Retinal pigment epithelial cell (primary cell): ENCODE results near the gene RANBP3.
"Not testable (repeated sequence)": the region's sequence is repeated elsewhere in the genome, so short reads cannot be mapped to it uniquely, and the experiment has no call there.

ENCODE experiments used
- DNase-seq: peaks from one replicate; pipeline ENCODE4 v3.0.0-alpha.2; 2010; ENCODE audit warnings: low read depth
- H3K4me3 ChIP-seq: 2 replicates; pipeline ENCODE4 v1.5.1; 2011; ENCODE audit warnings: mild to moderate bottlenecking, low read length, control low read depth, moderate library complexity
- TF ChIP-seq, protein P1 (sequence below): conservative IDR thresholded peaks from 2 replicates; pipeline ENCODE4 v1.5.1; 2011; ENCODE audit warnings: low read depth, low read length, control low read depth, inconsistent platforms

Gene RANBP3

GRCh38 chr19:5963855-5964254 lies 14.1 kb downstream of the RANBP3 start:
- no peak overlapping the region for H3K4me3 ChIP-seq
- TF ChIP-seq, protein P1, sequence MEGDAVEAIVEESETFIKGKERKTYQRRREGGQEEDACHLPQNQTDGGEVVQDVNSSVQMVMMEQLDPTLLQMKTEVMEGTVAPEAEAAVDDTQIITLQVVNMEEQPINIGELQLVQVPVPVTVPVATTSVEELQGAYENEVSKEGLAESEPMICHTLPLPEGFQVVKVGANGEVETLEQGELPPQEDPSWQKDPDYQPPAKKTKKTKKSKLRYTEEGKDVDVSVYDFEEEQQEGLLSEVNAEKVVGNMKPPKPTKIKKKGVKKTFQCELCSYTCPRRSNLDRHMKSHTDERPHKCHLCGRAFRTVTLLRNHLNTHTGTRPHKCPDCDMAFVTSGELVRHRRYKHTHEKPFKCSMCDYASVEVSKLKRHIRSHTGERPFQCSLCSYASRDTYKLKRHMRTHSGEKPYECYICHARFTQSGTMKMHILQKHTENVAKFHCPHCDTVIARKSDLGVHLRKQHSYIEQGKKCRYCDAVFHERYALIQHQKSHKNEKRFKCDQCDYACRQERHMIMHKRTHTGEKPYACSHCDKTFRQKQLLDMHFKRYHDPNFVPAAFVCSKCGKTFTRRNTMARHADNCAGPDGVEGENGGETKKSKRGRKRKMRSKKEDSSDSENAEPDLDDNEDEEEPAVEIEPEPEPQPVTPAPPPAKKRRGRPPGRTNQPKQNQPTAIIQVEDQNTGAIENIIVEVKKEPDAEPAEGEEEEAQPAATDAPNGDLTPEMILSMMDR, result no peak
- DNase-seq, result no peak

GRCh38 chr19:5963259-5963658 lies 14.7 kb downstream of the RANBP3 start:
- not testable (repeated sequence) for H3K4me3 ChIP-seq, DNase-seq

GRCh38 chr19:5961969-5962945 lies 15.7 kb downstream of the RANBP3 start:
- TF ChIP-seq, protein P1, result no peak
- no peak for DNase-seq
- H3K4me3 ChIP-seq, result no peak overlapping the region

- not testable (repeated sequence) for H3K4me3 ChIP-seq, DNase-seq
These were observed 16.3 kb downstream of the RANBP3 start for GRCh38 chr19:5961641-5961968.

DNA sequence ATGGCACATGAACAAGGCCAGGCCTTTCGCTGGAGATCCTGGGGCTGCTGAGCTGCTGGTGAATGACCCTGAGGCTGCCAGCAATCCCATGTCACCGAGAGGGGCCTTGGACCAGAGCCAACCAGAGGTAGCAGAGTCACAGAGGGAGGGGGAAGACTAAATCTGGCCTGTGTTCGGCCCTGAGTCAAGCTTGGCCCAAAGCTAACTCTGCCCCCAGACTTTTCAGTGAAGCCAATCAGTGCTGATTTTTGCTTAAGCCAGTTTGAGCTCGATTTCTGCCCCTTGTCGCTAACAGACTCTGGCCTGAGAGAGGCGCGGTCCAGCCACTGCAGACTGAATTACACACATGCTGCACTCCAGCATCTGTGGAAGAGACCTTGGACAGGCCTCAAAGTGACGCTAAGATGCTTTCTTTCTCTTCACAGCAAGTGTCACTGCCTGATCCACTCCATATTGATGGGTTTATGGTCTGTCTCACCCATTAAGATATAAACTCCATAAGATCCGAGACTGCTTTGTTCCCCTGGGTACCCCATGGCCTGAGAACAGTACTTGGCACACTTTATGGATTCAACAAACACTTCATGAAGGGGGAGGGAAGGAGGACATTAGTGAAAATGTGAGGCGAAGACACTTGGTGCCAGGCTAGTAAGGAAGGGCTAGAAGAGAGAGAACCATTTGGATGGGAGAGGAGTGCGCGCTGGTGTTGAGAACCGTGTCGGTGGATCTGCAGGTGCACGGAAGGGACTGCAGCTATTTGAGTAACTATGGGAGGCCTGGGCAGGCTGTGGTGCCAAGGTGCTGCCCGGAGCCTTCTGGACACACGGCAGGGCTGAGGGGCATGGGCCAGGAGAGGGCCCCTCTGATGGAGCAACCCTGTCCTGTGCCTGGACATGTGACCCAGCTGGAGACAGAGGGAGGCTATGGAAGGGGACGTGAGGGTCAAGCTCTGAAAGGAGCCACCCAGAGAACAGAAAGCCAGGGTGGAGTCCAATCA lies 17.6 kb downstream of the RANBP3 start:
- no peak for DNase-seq
- TF ChIP-seq, protein P1, result peak; percentile 1
- H3K4me3 ChIP-seq, result no peak overlapping the region

GRCh38 chr19:5959260-5960004 lies 18.5 kb downstream of the RANBP3 start:
- TF ChIP-seq, protein P1, result no peak
- no peak for DNase-seq
- no peak overlapping the region for H3K4me3 ChIP-seq

GRCh38 chr19:5958851-5959122 lies 19.2 kb downstream of the RANBP3 start:
- TF ChIP-seq, protein P1, result no peak
- no peak overlapping the region for H3K4me3 ChIP-seq
- DNase-seq, result no peak
